HCEC 1CT (cell line): ENCODE data around the gene CTTNBP2NL.
"Not testable (repeated sequence)": the region's sequence is repeated elsewhere in the genome, so short reads cannot be mapped to it uniquely, and the experiment has no call there.

Source experiments
- DNase-seq: peaks from one replicate; pipeline ENCODE4 v3.0.0-alpha.2; 2017

CTTNBP2NL gene

GRCh38 chr1:112431038-112431437 lies 35.0 kb downstream of the CTTNBP2NL start:
- DNase-seq, result no peak

- no peak for DNase-seq
Observed at GRCh38 chr1:112435448-112435847, 39.4 kb downstream of the CTTNBP2NL start.

GRCh38 chr1:112436384-112437156 lies 40.6 kb downstream of the CTTNBP2NL start:
- no peak for DNase-seq

DNA sequence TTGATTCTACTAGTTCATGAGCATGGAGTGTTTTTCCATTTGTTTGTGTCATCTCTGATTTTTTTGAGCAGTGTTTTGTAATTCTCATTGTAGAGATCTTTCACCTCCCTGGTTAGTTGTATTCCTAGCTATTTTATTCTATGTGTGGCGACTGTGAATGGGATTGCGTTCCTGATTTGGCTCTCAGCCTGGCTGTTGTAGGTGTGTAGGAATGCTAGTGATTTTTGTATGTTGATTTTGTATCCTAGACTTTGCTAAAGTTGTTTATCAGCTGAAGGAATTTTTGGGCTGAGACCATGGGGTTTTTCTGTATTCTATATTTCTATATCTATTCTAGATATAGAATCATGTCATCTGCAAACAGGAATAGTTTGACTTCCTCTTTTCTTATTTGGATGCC lies 42.1 kb downstream of the CTTNBP2NL start:
- not testable (repeated sequence) for DNase-seq

DNA sequence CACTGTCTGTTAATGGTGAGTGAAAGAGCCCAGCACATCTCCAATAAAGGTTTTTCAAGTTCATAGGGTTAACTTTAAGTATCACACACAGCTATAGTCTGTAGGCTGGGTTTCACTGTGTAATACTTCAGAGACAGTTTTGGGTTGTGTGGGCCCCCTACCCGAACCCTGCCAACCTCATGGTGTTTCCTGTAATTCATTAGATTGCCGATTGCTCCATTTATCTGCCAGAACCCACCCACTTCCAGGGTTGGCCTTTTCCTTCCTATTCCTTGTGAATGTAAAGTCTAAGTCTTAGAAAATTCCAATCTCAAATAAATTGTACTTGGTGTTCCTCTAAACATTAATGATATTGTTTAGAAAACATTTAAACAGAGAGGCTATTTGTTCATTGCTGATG lies 43.6 kb downstream of the CTTNBP2NL start:
- DNase-seq, result no peak

DNA sequence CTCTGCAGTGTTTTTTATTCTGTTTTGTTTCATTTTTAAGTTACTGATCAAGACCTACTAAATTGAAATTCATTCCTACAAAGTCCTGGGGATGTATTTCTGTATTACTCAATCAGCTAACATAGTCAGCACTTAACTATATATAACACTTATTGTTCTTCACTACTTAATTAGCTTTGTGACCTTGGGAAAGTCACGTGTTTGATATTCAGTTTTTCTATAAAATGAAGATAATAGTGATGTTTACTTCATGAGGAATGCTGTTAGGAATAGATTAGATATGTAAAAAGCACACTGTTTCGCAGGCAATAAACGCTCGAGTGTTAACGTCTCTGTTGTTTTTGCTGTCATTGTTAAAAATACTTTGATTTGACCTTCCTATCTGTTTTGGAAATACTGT lies 44.6 kb downstream of the CTTNBP2NL start:
- DNase-seq, result no peak

GRCh38 chr1:112444269-112444668 lies 48.3 kb downstream of the CTTNBP2NL start:
- peak; percentile 83 for DNase-seq

GRCh38 chr1:112445596-112445995 lies 49.6 kb downstream of the CTTNBP2NL start:
- DNase-seq, result peak; percentile 48

GRCh38 chr1:112446411-112446810 lies 50.4 kb downstream of the CTTNBP2NL start:
- DNase-seq, result no peak

- DNase-seq, result no peak
Observed at GRCh38 chr1:112448904-112449629, 53.1 kb downstream of the CTTNBP2NL start.

DNA sequence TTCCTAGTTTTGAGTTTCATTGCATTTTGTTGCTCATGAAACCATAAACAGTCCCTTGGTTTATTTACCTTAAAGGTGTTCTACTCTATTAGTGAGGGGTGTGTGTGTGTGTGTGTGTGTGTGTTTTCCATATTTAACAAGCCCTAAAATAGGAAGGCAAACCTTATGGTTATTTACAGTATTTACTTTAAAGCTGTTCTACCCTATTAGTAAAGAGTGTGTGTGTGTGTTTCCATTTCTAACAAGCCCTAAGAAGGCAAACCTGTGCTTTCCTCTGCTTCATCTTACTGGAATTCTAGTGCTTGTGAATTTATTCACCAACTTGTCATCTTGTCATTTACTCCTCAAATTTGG lies 53.6 kb downstream of the CTTNBP2NL start:
- DNase-seq, result no peak

DNA sequence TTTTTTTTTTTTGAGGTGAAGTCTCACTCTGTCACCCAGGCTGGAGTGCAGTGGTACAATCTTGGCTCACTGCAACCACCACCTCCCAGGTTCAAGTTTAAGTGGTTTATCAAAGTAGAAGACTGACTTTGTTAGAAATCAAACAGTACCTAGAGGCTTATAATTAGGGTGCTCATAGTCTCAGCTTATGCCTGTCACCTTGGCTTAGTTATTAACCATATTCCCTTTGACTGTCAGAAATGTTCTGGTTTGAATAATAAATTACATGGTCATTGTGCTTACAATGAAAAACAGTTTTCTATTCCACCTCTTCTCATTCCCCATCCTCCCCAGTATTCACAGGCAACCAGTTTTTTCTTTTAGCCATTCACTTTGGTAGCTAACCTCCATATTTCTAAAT lies 54.8 kb downstream of the CTTNBP2NL start:
- DNase-seq, result no peak

DNA sequence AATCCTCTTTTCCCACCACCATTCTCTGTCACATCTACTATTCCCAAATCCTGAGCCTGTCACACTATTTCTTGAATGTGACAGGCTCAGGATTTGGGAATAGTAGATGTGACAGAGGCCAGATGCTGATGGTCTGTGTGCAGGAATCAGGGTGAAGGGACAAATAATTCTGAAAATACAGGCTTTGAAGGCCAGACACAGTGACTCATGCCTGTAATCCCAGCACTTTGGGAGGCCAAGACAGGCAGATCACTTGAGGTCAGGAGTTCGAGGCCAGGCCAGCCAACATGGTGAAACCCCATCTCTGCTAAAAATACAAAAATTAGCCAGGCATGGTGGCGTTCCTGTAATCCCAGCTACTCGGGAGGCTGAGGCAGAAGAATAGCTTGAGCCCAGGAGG lies 55.3 kb downstream of the CTTNBP2NL start:
- DNase-seq, result peak; percentile 26

DNA sequence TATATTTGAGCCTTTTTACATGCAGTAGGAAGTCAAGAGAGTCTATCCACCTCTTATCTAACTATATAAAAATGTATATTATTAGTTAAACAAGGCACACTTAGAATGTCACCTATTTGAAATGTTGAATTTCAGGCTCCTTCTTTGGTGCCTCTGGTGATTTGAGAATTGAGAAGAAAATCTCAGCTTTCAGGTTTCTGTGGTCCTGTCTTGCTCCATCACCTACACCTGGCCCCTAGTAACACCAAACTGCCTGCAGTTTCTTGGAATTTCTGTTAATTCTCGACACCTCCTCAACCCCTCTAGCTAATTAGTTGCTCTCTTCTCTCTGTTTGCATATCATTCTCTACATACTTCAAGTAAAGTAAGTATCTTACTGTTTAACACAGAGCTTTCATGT lies 57.9 kb downstream of the CTTNBP2NL start:
- DNase-seq, result no peak

- no peak for DNase-seq
Observed at GRCh38 chr1:112454316-112454715, 58.3 kb downstream of the CTTNBP2NL start.

- peak; percentile 80 for DNase-seq
Observed at GRCh38 chr1:112457241-112457640, 61.2 kb downstream of the CTTNBP2NL start.

DNA sequence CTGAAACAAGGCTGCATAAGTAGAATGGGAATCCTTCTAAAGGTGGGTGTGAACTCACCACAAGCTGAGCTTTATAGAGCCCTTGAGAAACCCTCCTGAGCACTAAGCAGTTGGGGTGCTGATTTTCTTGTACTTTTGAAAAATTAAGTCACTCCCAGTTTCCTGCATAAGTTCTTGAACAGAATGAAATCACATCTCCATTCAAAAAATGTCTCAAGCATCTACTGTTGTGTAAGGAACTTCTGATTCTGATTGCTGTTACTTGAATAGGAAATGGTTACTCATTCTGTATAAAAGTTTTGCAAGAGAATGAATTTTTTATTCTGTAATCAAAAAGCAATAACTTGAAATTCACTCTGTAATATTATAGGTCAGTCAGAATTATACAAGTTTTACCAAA lies 61.9 kb downstream of the CTTNBP2NL start:
- peak; percentile 30 for DNase-seq

DNA sequence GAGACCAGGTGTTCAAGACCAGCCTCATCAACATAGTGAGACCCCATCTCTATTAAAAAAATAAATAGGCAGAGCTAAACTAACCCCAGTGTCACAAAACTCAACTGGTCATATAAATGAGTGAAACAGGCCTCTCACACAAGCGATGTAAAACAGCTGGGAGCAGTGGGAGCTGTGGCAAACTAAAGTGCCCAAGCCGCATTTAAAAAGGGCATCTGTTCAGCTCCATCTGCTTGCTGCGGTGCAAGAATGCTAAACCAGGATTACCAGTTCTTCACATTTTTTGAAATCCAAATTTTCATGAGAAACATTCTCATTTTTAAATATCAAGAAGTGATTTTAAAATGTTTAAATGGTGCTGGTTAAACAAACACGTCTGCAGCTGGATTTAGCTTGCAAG lies 62.7 kb downstream of the CTTNBP2NL start:
- DNase-seq, result no peak

DNA sequence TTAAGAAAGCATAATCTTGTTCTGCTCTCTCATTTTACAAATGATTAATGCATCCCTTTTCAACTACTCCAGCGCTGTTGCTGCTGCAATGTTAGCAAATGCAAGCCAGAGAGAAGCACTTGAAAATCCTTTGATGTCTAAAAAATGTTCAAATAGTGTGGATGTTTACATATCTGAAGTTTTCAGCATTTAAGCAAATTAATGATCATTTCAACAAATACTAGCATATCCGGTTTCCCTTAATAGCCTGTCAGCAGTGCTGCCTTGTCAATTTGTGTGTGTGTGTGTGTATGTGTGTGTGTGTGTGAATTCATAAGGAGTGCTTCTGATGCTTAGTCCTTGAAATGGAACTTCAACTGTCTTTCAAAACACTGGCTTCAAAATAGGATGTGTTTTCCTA lies 64.6 kb downstream of the CTTNBP2NL start:
- no peak for DNase-seq

GRCh38 chr1:112461200-112461871 lies 65.3 kb downstream of the CTTNBP2NL start:
- no peak for DNase-seq

DNA sequence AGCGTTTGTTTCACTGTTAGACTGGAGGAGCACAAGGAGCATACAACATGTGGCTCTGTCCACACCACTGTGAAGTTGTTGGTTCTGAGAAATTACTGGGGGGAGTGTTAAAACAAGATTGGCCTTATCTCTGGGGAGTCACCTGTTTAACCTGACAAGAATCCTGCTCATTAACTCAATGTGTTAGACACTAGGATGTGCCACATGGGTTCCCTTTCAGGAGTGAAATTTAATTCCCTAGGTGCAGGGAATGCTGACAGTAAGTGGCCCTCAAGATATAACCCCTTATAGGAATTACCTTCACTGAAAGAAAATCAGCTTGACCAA lies 66.9 kb downstream of the CTTNBP2NL start:
- no peak for DNase-seq

DNA sequence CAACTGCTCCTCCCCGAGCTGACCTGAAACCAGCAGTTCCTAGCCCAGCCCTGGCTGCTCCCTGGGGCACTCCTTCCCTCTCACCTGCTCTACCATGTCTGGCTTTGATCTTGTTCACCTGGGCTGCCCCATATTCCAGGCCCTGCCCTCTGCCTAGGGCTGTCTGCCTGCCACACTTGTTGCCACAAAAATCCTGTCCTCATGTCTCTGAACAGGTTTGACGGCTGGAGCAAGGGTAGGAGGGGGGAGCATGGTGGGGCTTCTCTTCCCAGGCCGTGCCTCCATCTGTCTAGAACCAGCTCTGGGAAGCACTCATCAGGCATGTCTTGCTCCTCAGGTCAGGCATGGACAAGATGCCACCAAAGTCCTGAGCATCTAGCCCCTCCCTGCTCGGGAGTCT lies 68.5 kb downstream of the CTTNBP2NL start:
- no peak for DNase-seq

DNA sequence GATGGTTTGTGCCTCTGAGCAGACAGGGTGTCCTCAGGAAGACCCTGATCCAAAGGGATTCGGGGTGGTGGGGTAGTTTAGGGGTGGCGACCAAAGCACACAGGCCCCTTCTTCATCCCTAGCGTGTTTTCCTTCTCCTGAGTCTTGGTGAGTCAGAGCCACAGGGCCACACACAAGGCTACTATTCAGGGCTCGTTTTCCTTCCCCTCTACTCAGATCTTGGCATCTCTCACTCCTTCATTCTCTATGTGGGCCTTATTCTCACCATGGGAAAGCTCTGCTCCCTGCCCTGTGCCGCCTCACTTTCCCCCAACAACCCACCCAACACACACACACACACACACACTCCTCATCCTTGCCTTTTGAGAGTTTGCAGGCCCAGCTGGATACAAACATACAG lies 69.1 kb downstream of the CTTNBP2NL start:
- DNase-seq, result peak; percentile 24

- peak; percentile 93 for DNase-seq
Observed at GRCh38 chr1:112466078-112466660, 70.2 kb downstream of the CTTNBP2NL start.
